Lung microvascular endothelial cell (primary cell): Measurements from ENCODE around the gene PREB. TPM values are rescaled to one million over a fixed set of nuclear protein-coding genes. Genes with fewer than 3 reads are reported as not detected.
"Not testable (repeated sequence)": the region's sequence is repeated elsewhere in the genome, so short reads cannot be mapped to it uniquely, and the experiment has no call there.

ENCODE experiments used
- DNase-seq, 2 donors: peaks; one replicate each; pipeline versions ENCODE4 v3.0.0 to v3.0.0-alpha.2; 2010; ENCODE audit warnings: low read depth in 2 of 2
- total RNA-seq: library from RNA; depleted of rRNA; stranded (reverse); fragments of >200 nt; gene quantifications from 2 replicates; pipeline ENCODE4 v1.2.1, GENCODE V29; 2014

The PREB gene, protein sequence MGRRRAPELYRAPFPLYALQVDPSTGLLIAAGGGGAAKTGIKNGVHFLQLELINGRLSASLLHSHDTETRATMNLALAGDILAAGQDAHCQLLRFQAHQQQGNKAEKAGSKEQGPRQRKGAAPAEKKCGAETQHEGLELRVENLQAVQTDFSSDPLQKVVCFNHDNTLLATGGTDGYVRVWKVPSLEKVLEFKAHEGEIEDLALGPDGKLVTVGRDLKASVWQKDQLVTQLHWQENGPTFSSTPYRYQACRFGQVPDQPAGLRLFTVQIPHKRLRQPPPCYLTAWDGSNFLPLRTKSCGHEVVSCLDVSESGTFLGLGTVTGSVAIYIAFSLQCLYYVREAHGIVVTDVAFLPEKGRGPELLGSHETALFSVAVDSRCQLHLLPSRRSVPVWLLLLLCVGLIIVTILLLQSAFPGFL
- 24.2 and 36.7 TPM in 2 replicates for total RNA-seq

DNA sequence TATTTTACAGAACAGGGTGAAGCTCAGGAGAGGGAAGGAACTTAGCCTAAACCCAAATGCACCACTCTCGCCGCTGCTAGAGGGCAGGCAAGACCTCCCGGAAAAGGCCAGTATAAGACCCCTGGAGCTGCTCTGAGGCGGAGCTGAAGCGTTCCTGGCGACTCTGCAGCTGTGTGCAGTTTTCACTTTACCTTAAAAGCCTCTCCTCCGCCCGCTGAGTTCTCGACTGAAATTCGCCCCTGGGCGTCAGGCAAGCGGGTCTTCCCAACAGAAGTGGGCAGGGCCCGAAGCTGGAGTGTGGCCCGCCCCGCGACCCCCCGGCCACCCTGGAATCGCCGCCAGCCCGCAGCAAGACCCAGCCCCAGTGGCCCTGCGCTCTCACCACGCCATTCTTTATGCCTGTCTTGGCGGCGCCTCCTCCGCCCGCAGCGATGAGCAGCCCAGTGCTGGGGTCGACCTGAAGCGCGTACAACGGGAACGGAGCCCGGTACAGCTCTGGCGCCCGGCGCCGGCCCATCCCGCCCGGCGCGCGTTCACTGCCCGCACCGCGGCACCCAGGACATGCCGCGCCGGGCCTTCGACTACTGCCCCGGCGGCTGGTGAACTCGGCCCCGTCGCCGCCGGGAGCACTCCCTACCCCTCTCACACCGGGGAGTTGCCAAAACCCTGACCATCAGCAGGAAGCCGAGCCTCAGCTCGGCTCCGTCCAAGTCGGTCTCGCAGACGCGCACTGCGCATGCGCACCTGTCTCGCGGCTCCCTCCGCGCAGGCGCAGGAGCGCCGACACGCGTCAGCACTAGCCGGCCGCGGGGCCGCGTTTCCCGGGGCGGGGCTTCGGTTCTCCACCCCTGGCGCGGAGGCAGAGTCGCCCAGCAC is at the start of gene PREB:
PREB (minus strand) TSS at position 732 of the 876 bp plus-strand sequence; CDS start at position 517, 215 bp downstream.
- DNase-seq: peak; percentile 94 to 97

DNA sequence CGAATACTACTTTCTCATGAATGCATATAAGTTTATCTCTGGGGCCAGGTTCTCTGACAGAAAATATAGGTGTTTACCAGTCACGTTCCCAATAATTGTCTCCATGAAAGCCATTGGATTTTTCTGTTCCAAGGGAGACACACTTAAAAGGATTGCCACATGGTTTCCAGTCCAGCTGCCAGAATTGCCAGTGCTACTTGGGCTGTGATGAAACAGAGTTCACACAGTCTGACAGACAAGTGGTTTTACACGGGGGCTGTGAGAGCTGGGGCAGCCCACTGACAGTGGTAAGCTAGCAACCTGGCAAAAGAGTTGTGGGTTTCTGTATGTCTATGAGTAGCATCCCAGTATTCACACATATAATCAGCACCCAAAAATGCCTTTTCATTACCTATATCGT is 49.7 kb upstream of the PREB start:
- peak in 1 of 2 donors; percentile 43 for DNase-seq

DNA sequence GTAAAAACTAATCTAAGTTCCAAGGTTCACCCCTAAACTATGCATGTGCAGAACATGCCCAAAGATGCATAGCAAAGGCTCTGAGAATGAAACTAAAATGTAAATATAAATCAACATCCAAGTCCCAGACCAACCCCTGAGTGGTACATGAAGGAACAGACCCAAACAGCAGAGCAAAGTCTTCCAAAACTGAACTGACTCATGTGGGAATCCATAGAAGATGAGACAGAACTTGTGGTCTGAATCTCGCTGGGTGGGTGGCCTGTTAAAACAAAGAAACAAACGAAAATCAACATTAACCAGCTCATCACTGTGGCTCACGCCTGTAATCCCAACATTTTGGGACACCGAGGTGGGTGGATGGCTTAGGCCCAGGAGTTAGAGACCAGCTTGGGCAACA is 47.9 kb upstream of the PREB start:
- DNase-seq: no peak

DNA sequence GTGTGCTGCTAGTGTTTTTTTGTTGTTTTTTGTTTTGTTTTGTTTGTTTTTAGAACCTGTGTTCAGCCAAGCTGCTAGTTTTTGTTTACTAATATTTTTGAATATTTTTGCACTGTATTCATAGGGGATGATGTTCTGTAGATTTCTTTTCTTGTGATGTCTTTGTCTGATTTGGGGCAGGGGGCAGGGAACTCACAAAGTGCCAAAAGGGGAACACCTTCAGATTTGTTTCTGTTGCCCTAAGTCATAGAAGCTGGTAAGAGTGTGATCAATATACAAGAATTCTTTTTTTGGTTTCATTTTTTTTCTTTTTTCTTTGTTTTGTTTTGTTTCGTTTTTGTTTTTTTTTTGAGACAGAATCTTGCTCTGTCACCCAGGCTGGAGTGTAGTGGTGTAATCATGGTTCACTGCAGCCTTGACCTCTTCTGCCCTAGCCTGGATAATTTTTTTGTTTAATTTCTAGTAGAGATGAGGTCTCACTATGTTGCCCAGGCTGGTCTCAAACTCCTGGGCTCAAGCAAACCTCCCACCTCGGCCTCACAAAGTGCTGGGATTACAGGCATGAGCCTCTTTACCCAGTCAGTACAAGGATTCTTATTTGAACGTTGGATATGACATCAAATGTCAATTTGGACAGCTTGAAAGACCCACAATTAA is 45.0 kb upstream of the PREB start:
- DNase-seq: peak in 1 of 2 donors; percentile 27

- DNase-seq: no peak
These were observed 44.0 kb upstream of the PREB start for GRCh38 chr2:27178469-27178868.

- DNase-seq: no peak
These were observed 43.3 kb upstream of the PREB start for GRCh38 chr2:27177441-27178351.

- DNase-seq: not testable (repeated sequence)
These were observed 41.3 kb upstream of the PREB start for GRCh38 chr2:27175781-27176180.

- no peak for DNase-seq
These were observed 40.9 kb upstream of the PREB start for GRCh38 chr2:27175330-27175729.

DNA sequence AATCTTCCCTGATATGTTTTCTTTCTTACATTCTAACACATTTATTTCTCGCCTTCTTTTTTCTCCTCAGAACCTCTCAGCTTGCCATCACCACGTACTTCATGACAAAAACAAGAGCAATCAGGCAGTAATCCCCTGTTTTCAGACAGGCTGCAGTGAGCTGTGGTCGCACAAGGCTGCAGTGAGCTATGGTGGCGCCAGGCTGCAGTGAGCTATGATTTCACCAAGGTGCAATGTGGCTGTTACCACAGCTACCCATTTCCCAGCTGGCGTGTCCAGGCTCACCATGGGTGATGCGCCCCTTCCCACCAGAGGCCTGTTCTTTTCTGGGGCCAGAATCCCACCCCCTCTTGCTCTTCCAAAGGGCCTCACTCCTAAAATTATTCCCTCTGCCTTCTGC is 40.2 kb upstream of the PREB start:
- DNase-seq: no peak

- peak in 1 of 2 donors; percentile 35 for DNase-seq
These were observed 37.0 kb upstream of the PREB start for GRCh38 chr2:27171351-27171848.

DNA sequence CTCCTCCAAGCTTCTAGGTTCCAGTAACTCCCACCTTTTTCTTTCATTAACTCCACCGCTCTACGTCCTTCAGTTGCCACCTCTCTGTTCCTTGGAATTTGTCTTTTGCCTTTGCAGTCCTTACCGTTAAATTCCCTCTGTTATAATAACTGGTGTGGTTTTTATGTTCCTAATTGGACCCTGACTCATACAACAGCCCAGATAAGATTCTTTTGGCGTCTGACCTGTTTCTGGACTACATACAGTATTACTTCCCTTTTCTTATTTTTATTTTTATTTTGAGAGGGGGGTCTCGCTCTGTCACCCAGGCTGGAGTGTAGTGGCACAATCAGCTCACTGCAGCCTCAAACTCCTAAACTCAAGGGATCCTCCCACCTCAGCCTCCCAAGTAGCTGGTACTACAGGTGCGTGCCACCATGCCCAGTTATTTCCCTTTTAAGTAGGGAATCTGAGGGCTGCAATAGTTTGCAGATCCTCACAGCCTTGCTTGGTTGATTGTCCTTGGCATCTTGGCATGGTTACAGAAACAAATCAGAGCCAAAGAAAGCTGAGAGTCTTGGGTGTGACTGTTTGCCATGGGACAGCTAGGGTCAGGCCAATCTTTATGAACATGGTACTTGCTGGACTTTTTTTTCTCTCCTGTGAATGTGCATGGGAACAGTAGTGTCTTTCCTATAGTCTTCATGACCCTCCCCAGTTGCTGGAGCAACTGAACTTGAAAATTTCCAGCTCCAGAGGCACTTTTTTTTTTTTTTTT is 36.3 kb upstream of the PREB start:
- DNase-seq: no peak

DNA sequence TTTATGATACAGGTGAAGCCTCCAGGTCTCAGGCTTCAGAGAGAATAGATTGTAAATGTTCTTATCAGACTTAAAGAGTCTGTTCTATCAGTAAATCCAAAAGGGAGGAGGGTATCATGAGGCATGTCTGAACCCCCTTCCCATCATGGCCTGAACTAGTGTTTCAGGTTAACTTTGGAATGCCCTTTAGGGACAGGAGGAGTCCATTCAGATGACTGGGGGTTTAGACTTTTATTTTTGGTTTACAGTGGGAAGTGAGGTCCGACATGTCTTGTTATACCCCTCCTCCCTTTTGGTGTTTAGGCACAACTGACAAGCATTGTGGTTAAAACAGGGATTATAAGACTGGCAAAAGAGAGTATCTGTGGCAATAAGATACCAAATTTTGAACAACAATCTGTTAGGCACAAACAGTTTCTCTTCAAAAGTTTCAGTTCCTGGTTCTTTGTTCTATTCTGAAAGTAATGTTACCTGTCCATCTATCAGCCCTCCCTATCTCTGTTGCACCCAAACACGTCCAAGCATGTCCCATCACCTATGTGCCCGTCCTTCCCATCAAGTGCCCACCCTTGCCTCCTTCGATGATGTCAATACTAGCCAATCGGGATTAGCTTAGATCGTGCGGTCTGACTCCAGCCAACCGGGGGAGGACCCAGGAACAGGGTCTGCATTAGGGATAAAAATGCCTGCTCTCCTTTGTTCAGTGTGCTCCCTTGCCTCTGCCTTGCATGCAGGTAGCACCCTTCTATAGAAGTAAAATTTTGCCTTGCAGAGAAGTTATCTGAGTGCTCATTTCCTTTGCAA is 30.7 kb upstream of the PREB start:
- no peak for DNase-seq

DNA sequence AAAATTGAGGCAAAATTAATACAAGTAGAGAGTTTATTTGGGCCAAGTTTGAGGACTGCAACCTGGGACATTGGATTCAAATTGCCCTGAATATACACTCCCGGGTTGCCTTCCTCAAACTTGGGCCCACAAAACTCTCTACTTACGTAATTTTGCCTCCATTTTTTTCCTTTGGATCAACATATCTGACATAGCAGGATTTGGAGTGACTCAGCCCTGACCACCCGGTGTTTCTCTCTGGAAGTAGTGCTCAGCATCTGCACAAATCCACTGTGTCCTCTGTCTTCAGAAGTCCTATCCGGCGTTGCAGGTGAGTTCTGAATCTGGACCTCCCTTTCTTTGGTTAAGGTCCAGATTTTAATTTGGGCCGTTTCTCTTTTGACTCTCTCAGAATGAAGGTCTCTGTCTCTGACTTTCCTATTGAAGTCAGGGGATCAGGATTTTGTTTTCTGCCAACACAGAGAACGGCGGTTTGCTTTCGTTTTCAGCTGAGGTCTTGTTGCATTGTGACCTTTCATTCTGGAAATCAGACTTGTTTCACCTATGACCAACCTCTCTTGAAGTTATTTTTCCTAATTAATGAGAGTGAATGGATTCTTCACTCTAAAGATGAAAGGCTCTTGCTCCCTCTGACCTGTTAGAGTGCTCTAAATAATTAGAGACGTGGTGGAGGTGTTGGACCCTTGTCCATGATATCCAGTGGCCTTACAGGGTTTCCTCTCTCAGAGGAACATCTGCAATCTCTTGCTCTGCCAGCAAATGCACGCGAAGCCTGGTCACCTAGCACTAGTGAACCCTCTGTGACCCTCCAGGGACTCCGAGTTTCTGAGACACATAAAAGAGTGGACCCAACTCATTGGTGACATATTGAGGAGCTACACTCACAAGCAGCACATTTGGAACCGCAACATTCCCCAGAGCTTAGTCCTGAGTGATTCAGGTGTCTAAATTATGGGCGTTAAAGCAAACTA is 28.0 kb upstream of the PREB start:
- peak in 1 of 2 donors; percentile 34 for DNase-seq

GRCh38 chr2:27160191-27160590 is 25.8 kb upstream of the PREB start:
- DNase-seq: no peak

DNA sequence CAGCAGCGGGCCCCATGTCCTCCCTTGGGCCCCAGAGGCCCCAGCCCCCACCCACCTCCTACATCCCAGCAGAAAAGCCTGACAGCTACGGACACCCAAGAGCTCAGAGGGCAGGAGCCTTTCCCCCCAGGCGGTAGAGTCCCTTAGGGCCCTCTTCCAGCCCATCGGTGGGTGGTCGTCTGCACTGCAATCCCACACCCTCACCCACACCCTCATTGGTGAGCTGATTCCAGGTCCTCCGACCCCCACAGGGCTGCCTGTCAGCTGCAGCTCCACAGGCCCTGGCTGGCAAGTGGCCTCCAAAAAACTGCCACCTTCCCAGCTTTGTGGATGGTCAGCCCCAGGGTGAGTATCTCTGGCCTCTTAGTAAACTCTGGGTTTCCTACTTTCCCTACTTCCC is 24.8 kb upstream of the PREB start:
- no peak for DNase-seq

DNA sequence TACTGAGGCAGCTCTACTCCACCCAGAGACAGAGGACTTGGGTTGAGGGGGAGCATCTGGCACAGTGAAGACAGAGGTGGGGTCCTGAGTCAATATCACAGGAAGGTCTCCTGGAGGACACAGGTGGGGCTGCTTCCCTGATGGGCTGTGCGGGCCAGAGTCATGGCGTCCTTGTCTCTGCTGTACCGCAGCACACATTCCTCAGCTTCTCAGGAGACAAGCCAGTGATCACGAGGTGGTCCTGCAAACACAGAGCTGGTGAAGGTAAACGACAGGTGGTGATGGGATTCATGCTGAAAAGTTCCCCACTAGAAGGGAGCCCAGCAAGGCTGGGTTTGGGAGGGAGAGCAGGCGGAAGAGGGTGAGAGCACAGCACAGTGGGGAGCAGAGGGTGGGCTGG is 24.0 kb upstream of the PREB start:
- no peak for DNase-seq

GRCh38 chr2:27155069-27155520 is 20.7 kb upstream of the PREB start:
- DNase-seq: no peak

DNA sequence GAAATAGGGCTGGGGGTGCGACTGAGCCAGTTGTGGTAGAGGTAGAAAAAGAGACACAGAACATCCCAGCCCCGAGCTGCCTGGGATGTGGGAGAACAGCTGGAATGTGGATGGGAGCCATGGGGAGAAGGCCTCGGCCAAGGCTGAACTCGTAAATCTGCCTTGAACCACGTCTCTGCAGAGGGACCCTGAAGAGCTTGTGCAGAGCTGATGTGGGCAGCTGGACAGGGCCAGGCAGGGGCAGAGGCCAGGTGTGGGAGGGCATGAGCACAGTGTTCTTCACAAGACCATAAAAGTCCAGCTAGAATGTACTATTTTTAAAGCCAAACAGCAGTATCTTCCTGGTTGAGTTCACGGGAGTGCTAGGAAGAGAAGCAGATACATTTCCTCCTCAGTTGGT is 20.1 kb upstream of the PREB start:
- DNase-seq: no peak
